Measurements from ENCODE around the gene FOXD1. TPM values are rescaled to one million over a fixed set of nuclear protein-coding genes. Genes with fewer than 3 reads are reported as not detected.
"Not testable (repeated sequence)": the region's sequence is repeated elsewhere in the genome, so short reads cannot be mapped to it uniquely, and the experiment has no call there.

FOXD1 gene
- under 1 TPM; 0.38 to 0.46 TPM for total RNA-seq

- Mint-ChIP-seq H3K36me3 (peaks cover 18% of the 10 kb centered on the region), H3K4me1 (ENCODE audit: low read depth) (peaks cover 22% of the 10 kb centered on the region), H3K27ac (peak within 1 kb of the TSS; percentile 51), H3K4me3 (peak within 1 kb of the TSS; percentile 75), H3K27me3 (peaks cover 70% of the 10 kb centered on the region), H3K9me3 (no peaks in the 10 kb centered on the region)
- ChIA-PET POLR2A (interaction anchor here (1.1 kb wide), 1 partner anchor 145 kb away, joined by 3 read pairs; no protein-coding TSS in a partner anchor), CTCF (interaction anchor here (1.1 to 2.6 kb wide), 5 partner anchors 27 to 233 kb away, joined by 3 to 11 read pairs (median 4); no protein-coding TSS in a partner anchor)
- peak; percentile 69 for DNase-seq
- intact Hi-C loops (cut with micrococcal nuclease), result loop anchor here (2.0 to 5.0 kb wide), 2 partner anchors 216 to 491 kb away; partner anchors contain the start of gene FCHO2
These were observed at the start of gene FOXD1 for GRCh38 chr5:73448463-73449136. FOXD1 (minus strand) TSS chr5:73448777; CDS start chr5:73448362, 415 bp downstream.

- POLR2A ChIA-PET, result interaction anchor here (0.9 to 3.4 kb wide), 3 partner anchors 9 to 67 kb away, joined by 4 to 14 read pairs (median 4); partner anchors contain the start of genes ANKRA2 and UTP15
- H3K4me1 Mint-ChIP-seq (ENCODE audit: low read depth), result peaks cover 36% of the 10 kb centered on the region
- CTCF ChIA-PET, result interaction anchor here (2.0 kb wide), 1 partner anchor 46 kb away, joined by 9 read pairs; no protein-coding TSS in a partner anchor
These were observed 49.0 kb upstream of the FOXD1 start for GRCh38 chr5:73497497-73498056.

GRCh38 chr5:73496984-73497457 lies 48.4 kb upstream of the FOXD1 start:
- DNase-seq, result no peak
- Mint-ChIP-seq H3K27ac (peak overlapping the region; percentile 1), H3K27me3 (peaks cover 9% of the 10 kb centered on the region), H3K36me3 (peaks cover 23% of the 10 kb centered on the region), H3K9me3 (no peaks in the 10 kb centered on the region), H3K4me3 (peak overlapping the region; percentile 98), H3K4me1 (ENCODE audit: low read depth) (peaks cover 30% of the 10 kb centered on the region)
- ChIA-PET POLR2A (interaction anchor here (3.4 kb wide), 1 partner anchor 68 kb away, joined by 14 read pairs; the partner anchor contains the start of genes ANKRA2 and UTP15), CTCF (interaction anchor here (1.1 to 2.0 kb wide), 2 partner anchors 42 to 46 kb away, joined by 3 to 9 read pairs; no protein-coding TSS in a partner anchor)
- intact Hi-C loops (cut with micrococcal nuclease), result loop anchor here (5.0 kb wide), 1 partner anchor 1910 kb away; the partner anchor contains the start of gene MCCC2

More at GRCh38 chr5:73497497-73498056, 49.0 kb upstream of the FOXD1 start:
- peak overlapping the region; percentile 98 for H3K4me3 Mint-ChIP-seq
- H3K27ac Mint-ChIP-seq, result peak overlapping the region; percentile 97
- intact Hi-C loops (cut with micrococcal nuclease), result loop anchor here (1.0 to 5.0 kb wide), 5 partner anchors 39 to 1910 kb away; partner anchors contain the start of genes ANKRA2, MCCC2 and UTP15
- no peaks in the 10 kb centered on the region for H3K9me3 Mint-ChIP-seq
- no peak for DNase-seq
- H3K27me3 Mint-ChIP-seq, result peaks cover 8% of the 10 kb centered on the region
- H3K36me3 Mint-ChIP-seq, result peaks cover 28% of the 10 kb centered on the region

GRCh38 chr5:73495772-73496335 lies 47.3 kb upstream of the FOXD1 start:
- no peak overlapping the region for H3K27ac Mint-ChIP-seq
- intact Hi-C loops (cut with micrococcal nuclease), result loop anchor here (5.0 kb wide), 1 partner anchor 1909 kb away; the partner anchor contains the start of gene MCCC2
- peaks cover 23% of the 10 kb centered on the region for H3K4me1 Mint-ChIP-seq (ENCODE audit: low read depth)
- CTCF ChIA-PET, result interaction anchor here (1.1 to 2.0 kb wide), 2 partner anchors 41 to 45 kb away, joined by 3 to 9 read pairs; no protein-coding TSS in a partner anchor
- peaks cover 9% of the 10 kb centered on the region for H3K27me3 Mint-ChIP-seq
- POLR2A ChIA-PET, result no interaction called here
- H3K36me3 Mint-ChIP-seq, result peaks cover 17% of the 10 kb centered on the region
- H3K9me3 Mint-ChIP-seq, result no peaks in the 10 kb centered on the region
- no peak overlapping the region for H3K4me3 Mint-ChIP-seq
- no peak for DNase-seq

- Mint-ChIP-seq H3K4me3 (no peak overlapping the region), H3K27ac (no peak overlapping the region), H3K4me1 (ENCODE audit: low read depth) (peaks cover 13% of the 10 kb centered on the region), H3K36me3 (peaks cover 11% of the 10 kb centered on the region), H3K9me3 (no peaks in the 10 kb centered on the region), H3K27me3 (peaks cover 9% of the 10 kb centered on the region)
- ChIA-PET POLR2A (no interaction called here), CTCF (interaction anchor here (0.7 kb wide), 1 partner anchor 40 kb away, joined by 4 read pairs; no protein-coding TSS in a partner anchor)
- intact Hi-C loops (cut with micrococcal nuclease), result loop anchor here (5.0 kb wide), 1 partner anchor 1907 kb away; the partner anchor contains the start of gene MCCC2
- no peak for DNase-seq
These were observed 46.1 kb upstream of the FOXD1 start for GRCh38 chr5:73494721-73495120.

- CTCF ChIA-PET, result interaction anchor here (1.2 kb wide), 1 partner anchor 42 kb away, joined by 3 read pairs; no protein-coding TSS in a partner anchor
- Mint-ChIP-seq H3K4me3 (no peak overlapping the region), H3K27me3 (peaks cover 12% of the 10 kb centered on the region), H3K36me3 (peaks cover 2% of the 10 kb centered on the region), H3K27ac (no peak overlapping the region), H3K9me3 (no peaks in the 10 kb centered on the region), H3K4me1 (ENCODE audit: low read depth) (peaks cover 6% of the 10 kb centered on the region)
- intact Hi-C loops (cut with micrococcal nuclease), result no loop called here
- POLR2A ChIA-PET, result no interaction called here
- DNase-seq, result no peak
These were observed 44.8 kb upstream of the FOXD1 start for GRCh38 chr5:73493421-73493820.

GRCh38 chr5:73491155-73491554 lies 42.6 kb upstream of the FOXD1 start:
- no peaks in the 10 kb centered on the region for H3K36me3 Mint-ChIP-seq
- ChIA-PET POLR2A (no interaction called here), CTCF (no interaction called here)
- H3K4me3 Mint-ChIP-seq, result no peak overlapping the region
- H3K4me1 Mint-ChIP-seq (ENCODE audit: low read depth), result no peaks in the 10 kb centered on the region
- intact Hi-C loops (cut with micrococcal nuclease), result no loop called here
- no peaks in the 10 kb centered on the region for H3K9me3 Mint-ChIP-seq
- peaks cover 17% of the 10 kb centered on the region for H3K27me3 Mint-ChIP-seq
- H3K27ac Mint-ChIP-seq, result no peak overlapping the region
- no peak for DNase-seq

GRCh38 chr5:73490088-73490487 lies 41.5 kb upstream of the FOXD1 start:
- POLR2A ChIA-PET, result no interaction called here
- Mint-ChIP-seq H3K9me3 (no peaks in the 10 kb centered on the region), H3K27me3 (peaks cover 17% of the 10 kb centered on the region), H3K4me3 (no peak overlapping the region), H3K36me3 (no peaks in the 10 kb centered on the region), H3K27ac (no peak overlapping the region), H3K4me1 (ENCODE audit: low read depth) (no peaks in the 10 kb centered on the region)
- CTCF ChIA-PET, result interaction anchor here (0.7 kb wide), 1 partner anchor 39 kb away, joined by 3 read pairs; no protein-coding TSS in a partner anchor
- DNase-seq, result no peak
- intact Hi-C loops (cut with micrococcal nuclease), result no loop called here

- Mint-ChIP-seq H3K4me1 (ENCODE audit: low read depth) (no peaks in the 10 kb centered on the region), H3K4me3 (no peak overlapping the region), H3K36me3 (no peaks in the 10 kb centered on the region), H3K27ac (no peak overlapping the region), H3K27me3 (peaks cover 15% of the 10 kb centered on the region), H3K9me3 (no peaks in the 10 kb centered on the region)
- intact Hi-C loops (cut with micrococcal nuclease), result no loop called here
- POLR2A ChIA-PET, result no interaction called here
- CTCF ChIA-PET, result no interaction called here
- DNase-seq, result no peak
These were observed 40.2 kb upstream of the FOXD1 start for GRCh38 chr5:73488806-73489205.

- Mint-ChIP-seq H3K4me3 (no peak overlapping the region), H3K27me3 (peaks cover 10% of the 10 kb centered on the region), H3K9me3 (no peaks in the 10 kb centered on the region), H3K27ac (no peak overlapping the region), H3K4me1 (ENCODE audit: low read depth) (no peaks in the 10 kb centered on the region), H3K36me3 (no peaks in the 10 kb centered on the region)
- DNase-seq, result no peak
- intact Hi-C loops (cut with micrococcal nuclease), result no loop called here
- ChIA-PET POLR2A (no interaction called here), CTCF (no interaction called here)
These were observed 39.2 kb upstream of the FOXD1 start for GRCh38 chr5:73487815-73488214.

- H3K4me3 Mint-ChIP-seq; H3K27me3 Mint-ChIP-seq; intact Hi-C loops (cut with micrococcal nuclease); H3K4me1 Mint-ChIP-seq (ENCODE audit: low read depth); H3K27ac Mint-ChIP-seq; H3K9me3 Mint-ChIP-seq; POLR2A ChIA-PET; H3K36me3 Mint-ChIP-seq; DNase-seq: not testable (repeated sequence)
- CTCF ChIA-PET, result interaction anchor here (0.9 kb wide), 1 partner anchor 36 kb away, joined by 3 read pairs; no protein-coding TSS in a partner anchor
These were observed 38.7 kb upstream of the FOXD1 start for GRCh38 chr5:73487257-73487656.

Measured in activated CD4-positive, alpha-beta memory T cell treated with anti-CD3 and anti-CD28 coated beads for 36 hours (primary cell).